A673 (cell line): Measurements from ENCODE around the gene ATP8A2. TPM values are rescaled to one million over a fixed set of nuclear protein-coding genes. Genes with fewer than 3 reads are reported as not detected.

Source experiments
- BruUV-seq: library from RNA; stranded (reverse); fragments of 400-500 nt; replicated peaks from 2 replicates; lab custom pipeline; 2021; lab: Mats Ljungman, UMichigan
- CTCF ChIA-PET: fragments of 300-600 bp; sonication (Branson Sonifier 250); formaldehyde crosslinking; loops from one replicate; lab custom pipeline; 2022; ENCODE audit warnings: antibody characterized with exemption; lab: Charles Lee
- POLR2A ChIA-PET: fragments of 300-600 bp; sonication (Branson Sonifier 250); formaldehyde crosslinking; loops from one replicate; lab custom pipeline; 2022; ENCODE audit warnings: antibody characterized with exemption; ENCODE audit not compliant: low non-redundant PET; lab: Charles Lee
- DNase-seq: peaks from one replicate; pipeline ENCODE4 v3.0.0-alpha.2; 2015; ENCODE audit warnings: low spot score
- H3K27ac ChIP-seq: fragments of 200-600 bp; sonication (generic); 2 replicates; pipeline ENCODE4 v1.5.1; 2016; ENCODE audit warnings: mixed run types, low read depth, mild to moderate bottlenecking, mixed read lengths, antibody characterized with exemption, low read length; ENCODE audit not compliant: poor library complexity, severe bottlenecking
- H3K27me3 ChIP-seq: fragments of 200-600 bp; sonication (generic); replicated peaks from 2 replicates; pipeline ENCODE4 v1.6.1; 2017; ENCODE audit warnings: mixed run types, low read depth, mild to moderate bottlenecking, mixed read lengths, antibody characterized with exemption, low read length; ENCODE audit not compliant: insufficient read depth, poor library complexity
- H3K36me3 ChIP-seq: fragments of 200-600 bp; sonication (generic); 2 replicates; pipeline ENCODE4 v1.6.1; 2016; ENCODE audit warnings: mixed run types, mild to moderate bottlenecking, mixed read lengths, antibody characterized with exemption, low read length; ENCODE audit not compliant: insufficient read depth, poor library complexity, severe bottlenecking
- H3K4me1 ChIP-seq: fragments of 200-600 bp; sonication (generic); 2 replicates; pipeline ENCODE4 v1.6.1; 2017; ENCODE audit warnings: mixed run types, mild to moderate bottlenecking, mixed read lengths, antibody characterized with exemption, low read length; ENCODE audit not compliant: insufficient read depth, poor library complexity, severe bottlenecking
- H3K4me3 ChIP-seq: fragments of 200-600 bp; sonication (generic); 2 replicates; pipeline ENCODE4 v1.5.1; 2016; ENCODE audit warnings: low read depth, mixed run types, mild to moderate bottlenecking, mixed read lengths, low read length; ENCODE audit not compliant: poor library complexity, severe bottlenecking
- H3K9me3 ChIP-seq: fragments of 200-600 bp; sonication (generic); 2 replicates; pipeline ENCODE4 v1.6.1; 2016; ENCODE audit warnings: mixed run types, low read depth, mild to moderate bottlenecking, mixed read lengths, antibody characterized with exemption, low read length; ENCODE audit not compliant: poor library complexity, severe bottlenecking
- EZH2 ChIP-seq: fragments of 200-600 bp; sonication (generic); IDR thresholded peaks from 2 replicates; pipeline ENCODE4 v1.6.1; 2017; ENCODE audit warnings: borderline replicate concordance, low read depth, mild to moderate bottlenecking, mixed read lengths, antibody characterized with exemption, low read length; ENCODE audit not compliant: poor library complexity, severe bottlenecking
- intact Hi-C: fragments of 100-400 bp; cut with micrococcal nuclease; formaldehyde crosslinking; loops from one replicate; pipeline ENCODE4 v1.10.0; 2022; ENCODE audit not compliant: unreplicated experiment
- total RNA-seq: library from RNA; stranded (reverse); gene quantifications from 2 replicates; pipeline ENCODE4 v1.2.3, GENCODE V29; 2021
- TF ChIP-seq, protein P1 (sequence below): fragments of 300-800, 200-600 bp; sonication (generic); conservative IDR thresholded peaks from 2 replicates; pipeline ENCODE4 v1.5.1; 2017; ENCODE audit warnings: low read depth, mild to moderate bottlenecking, antibody characterized with exemption, low read length, moderate library complexity, mixed read lengths

The ATP8A2 gene
- total RNA-seq, 1 experiment from 2014 or later = 0.92 TPM

DNA sequence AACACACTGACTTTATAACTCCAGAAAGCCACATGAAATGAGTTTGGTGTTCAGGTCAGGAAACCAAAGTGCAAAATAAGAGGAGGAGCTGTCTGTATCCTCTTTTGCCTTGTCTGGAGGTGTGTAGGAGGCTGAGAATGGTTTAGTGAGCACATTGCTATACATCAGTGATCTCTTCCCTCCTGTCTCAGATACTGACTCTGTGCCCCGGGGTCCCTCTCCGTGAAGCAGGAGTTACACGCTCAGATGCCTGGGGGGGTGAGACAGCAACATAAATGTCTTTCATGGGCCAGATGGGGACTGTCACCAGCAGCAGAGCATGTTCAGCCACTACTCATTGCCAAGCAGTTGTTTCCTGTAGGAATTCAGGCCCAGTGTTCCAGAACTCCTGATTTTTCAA, 285.4 kb downstream of the ATP8A2 start:
- no peak for DNase-seq
- TF ChIP-seq, protein P1, sequence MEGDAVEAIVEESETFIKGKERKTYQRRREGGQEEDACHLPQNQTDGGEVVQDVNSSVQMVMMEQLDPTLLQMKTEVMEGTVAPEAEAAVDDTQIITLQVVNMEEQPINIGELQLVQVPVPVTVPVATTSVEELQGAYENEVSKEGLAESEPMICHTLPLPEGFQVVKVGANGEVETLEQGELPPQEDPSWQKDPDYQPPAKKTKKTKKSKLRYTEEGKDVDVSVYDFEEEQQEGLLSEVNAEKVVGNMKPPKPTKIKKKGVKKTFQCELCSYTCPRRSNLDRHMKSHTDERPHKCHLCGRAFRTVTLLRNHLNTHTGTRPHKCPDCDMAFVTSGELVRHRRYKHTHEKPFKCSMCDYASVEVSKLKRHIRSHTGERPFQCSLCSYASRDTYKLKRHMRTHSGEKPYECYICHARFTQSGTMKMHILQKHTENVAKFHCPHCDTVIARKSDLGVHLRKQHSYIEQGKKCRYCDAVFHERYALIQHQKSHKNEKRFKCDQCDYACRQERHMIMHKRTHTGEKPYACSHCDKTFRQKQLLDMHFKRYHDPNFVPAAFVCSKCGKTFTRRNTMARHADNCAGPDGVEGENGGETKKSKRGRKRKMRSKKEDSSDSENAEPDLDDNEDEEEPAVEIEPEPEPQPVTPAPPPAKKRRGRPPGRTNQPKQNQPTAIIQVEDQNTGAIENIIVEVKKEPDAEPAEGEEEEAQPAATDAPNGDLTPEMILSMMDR = no peak
- no peak for TF ChIP-seq EZH2
- Histone ChIP-seq H3K27ac (no peak overlapping the region), H3K27me3 (no peaks in the 10 kb centered on the region), H3K9me3 (no peaks in the 10 kb centered on the region), H3K36me3 (no peaks in the 10 kb centered on the region), H3K4me3 (no peak overlapping the region), H3K4me1 (no peaks in the 10 kb centered on the region)
- no TSS peak for BruUV-seq
- CTCF ChIA-PET = no interaction called here
- intact Hi-C loops = no loop called here
- POLR2A ChIA-PET = no interaction called here

DNA sequence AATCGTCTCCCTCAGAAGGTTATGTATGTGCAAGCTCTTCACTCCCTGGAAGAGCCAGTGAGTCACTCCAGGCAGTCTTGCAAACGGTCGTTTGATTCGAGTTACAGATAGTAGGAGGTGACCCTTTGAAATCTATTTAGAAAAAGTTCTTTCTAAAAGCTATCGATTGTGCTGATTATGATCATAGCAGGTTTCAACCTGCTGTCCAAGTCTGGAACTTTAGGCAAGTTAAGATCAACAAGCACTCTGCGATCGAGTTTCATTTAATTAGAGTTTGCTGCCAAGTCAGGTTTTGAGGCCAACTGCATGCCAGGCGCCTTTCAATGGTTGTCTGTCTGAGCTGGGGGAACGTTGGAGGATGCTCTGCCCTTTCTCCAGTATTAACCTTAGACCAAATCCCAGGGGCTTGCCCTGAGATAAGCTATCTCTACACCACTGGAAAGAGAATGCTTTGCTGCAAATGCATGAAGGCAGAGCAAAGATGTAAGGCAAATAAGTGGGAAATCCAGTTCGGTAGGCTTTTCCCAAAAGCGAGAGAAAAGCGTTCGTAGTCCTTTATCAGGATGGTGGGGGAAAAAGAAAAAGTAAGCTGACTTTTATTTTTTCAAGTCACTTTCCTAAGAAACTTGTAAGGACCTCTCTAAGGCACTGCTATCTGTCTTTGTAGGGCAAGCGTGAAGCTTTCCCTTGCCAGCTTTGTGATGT, 287.5 kb downstream of the ATP8A2 start:
- BruUV-seq = no TSS peak
- TF ChIP-seq, protein P1 = no peak
- no peak for TF ChIP-seq EZH2
- DNase-seq = no peak
- no peak overlapping the region for H3K4me3 ChIP-seq
- CTCF ChIA-PET = no interaction called here
- H3K4me1 ChIP-seq = no peaks in the 10 kb centered on the region
- intact Hi-C loops = no loop called here
- POLR2A ChIA-PET = no interaction called here
- H3K27me3 ChIP-seq = no peaks in the 10 kb centered on the region
- no peaks in the 10 kb centered on the region for H3K9me3 ChIP-seq
- no peak overlapping the region for H3K27ac ChIP-seq
- H3K36me3 ChIP-seq = no peaks in the 10 kb centered on the region

DNA sequence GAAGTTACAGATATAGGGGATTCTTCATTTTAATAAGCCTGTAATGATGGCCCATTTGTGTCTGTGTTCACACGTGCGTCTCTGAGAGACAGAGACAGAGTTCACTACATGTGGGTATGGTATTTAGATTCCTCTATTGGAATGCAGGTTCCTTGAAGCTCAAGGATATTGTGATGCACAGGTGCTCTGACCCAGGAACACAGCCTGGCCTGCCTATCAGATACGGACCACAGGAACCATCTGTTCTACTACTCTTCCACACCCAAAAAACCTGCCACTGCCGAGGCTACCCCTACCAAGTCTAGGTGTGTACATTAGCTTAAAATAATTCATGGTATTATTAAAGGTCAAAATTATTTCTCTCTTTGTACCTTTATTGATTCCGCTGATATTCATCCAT, 289.2 kb downstream of the ATP8A2 start:
- no peak for TF ChIP-seq EZH2
- TF ChIP-seq, protein P1 = no peak
- intact Hi-C loops = no loop called here
- no peaks in the 10 kb centered on the region for H3K36me3 ChIP-seq
- ChIA-PET POLR2A (no interaction called here), CTCF (no interaction called here)
- no peak overlapping the region for H3K4me3 ChIP-seq
- no peak overlapping the region for H3K27ac ChIP-seq
- H3K9me3 ChIP-seq = no peaks in the 10 kb centered on the region
- DNase-seq = no peak
- no peaks in the 10 kb centered on the region for H3K4me1 ChIP-seq
- no TSS peak for BruUV-seq
- no peaks in the 10 kb centered on the region for H3K27me3 ChIP-seq
